Suppressor macrophage treated with lipopolysaccharide for 1 hour (primary cell): Measurements from ENCODE around the gene FGD5.
A peak's percentile ranks its signal among the peaks of the same experiment; 100 is the strongest.

Experiments
- DNase-seq, 3 donors: peaks; one replicate each; pipeline ENCODE4 v3.0.0-alpha.2; 2020 to 2022

Gene FGD5

GRCh38 chr3:14832975-14833722, 14.4 kb downstream of the FGD5 start:
- peak; percentile 26 to 51 (median 38) for DNase-seq

- no peak for DNase-seq
Observed at GRCh38 chr3:14834121-14834520, 15.4 kb downstream of the FGD5 start.

DNA sequence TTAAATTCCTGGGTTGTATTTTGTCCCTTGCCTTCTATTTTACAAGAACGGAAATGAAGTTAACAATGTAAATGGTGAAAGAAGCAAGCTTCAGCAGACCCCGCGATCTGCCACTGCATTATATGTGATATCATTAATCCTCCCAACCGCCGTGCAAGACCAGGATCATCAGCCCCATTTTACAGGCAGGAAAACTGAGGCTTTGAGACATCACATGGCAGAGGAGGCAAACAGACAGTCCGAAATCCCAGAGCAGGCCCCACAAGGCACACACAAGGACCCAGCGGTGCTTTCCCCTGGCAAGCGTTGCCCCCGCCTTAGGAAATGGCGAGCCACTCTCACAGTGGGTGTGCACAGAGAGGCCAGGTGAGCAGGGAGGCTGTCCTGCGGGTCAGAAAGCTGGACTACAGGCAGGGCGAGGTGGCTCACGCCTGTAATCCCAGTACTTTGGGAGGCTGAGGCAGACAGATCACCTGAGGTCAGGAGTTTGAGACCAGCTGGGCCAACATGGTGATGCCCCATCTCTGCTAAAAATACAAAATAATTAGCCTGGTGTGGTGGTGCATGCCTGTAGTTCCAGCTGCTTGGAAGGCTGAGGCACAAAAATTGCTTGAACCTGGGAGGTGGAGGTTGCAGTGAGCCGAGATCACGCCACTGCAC, 16.2 kb downstream of the FGD5 start:
- no peak for DNase-seq

- no peak for DNase-seq
Observed at GRCh38 chr3:14836049-14836468, 17.3 kb downstream of the FGD5 start.

DNA sequence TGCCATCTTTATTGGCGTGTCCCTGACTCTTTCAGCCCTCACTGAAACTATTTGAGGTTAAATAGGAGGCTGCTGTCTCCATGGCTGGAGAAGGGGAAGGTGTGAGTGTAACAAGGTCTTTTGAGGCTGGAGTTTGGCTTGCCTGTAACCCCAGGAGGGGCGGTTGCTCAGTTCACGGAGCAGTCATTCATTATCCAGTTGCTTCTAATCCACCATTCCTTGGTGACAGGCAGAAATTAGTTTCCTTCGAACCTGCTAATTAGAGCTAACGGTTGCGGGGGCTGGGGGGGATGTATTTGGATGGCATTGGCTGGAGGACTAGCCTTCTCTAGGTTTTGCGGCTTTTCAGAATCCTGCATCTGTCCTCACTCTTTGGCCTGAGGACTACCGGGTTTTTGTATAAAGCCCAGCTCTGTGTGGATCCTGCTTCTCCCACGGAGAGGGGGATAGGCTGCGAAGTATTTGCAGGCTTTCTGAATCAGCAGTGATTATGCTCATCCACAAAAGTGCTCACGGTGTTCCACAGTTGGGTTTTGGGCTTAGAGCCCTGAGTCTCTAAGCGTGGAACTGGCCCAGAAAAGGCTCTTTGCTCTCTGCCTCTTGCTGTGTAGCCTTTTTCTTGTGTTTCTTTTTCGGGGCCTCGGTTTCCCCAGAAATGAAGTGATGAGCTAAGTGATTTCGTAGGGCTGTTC, 18.6 kb downstream of the FGD5 start:
- no peak for DNase-seq

DNA sequence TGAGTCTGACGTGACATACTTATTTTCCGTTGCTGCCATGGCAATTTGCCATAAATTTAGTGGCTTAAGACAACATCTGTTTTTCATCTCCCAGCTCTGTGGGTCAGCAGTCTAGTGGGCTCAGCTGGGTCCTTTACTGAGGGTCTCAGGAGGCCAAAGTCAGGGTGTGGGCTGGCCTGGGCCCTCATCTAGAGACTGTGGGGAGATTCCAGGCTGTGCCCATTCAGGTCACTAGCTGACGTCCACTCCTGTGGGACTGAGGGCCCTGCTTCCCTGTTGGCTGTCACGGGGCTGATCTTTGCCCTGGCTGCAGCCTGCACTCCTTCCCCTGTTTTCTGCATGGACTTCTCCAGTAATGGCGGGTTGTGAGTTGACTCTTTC, 19.1 kb downstream of the FGD5 start:
- no peak for DNase-seq

GRCh38 chr3:14839236-14839635, 20.5 kb downstream of the FGD5 start:
- no peak for DNase-seq

DNA sequence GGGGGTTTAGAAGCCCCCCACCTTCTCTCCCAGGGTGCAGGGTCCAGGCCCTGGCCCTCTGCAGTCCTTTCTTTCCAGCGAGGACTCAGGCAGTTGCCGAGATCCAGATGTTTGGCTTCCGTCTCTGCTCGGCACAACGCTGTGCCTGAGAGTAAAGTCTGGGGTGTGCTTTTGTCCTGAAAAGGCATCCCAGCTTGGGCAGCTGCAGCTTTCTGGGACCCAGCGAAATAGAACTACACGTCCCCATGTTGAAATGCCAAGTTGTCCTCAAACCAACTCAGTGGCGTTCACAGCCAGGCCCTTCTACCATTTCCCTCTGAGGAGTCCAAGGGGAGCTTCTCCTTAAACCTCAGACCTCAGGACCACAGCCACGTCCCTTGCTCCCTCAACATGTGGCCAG, 23.1 kb downstream of the FGD5 start:
- no peak for DNase-seq

GRCh38 chr3:14842277-14842676, 23.5 kb downstream of the FGD5 start:
- DNase-seq: no peak

- no peak for DNase-seq
Observed at GRCh38 chr3:14843321-14843720, 24.6 kb downstream of the FGD5 start.

DNA sequence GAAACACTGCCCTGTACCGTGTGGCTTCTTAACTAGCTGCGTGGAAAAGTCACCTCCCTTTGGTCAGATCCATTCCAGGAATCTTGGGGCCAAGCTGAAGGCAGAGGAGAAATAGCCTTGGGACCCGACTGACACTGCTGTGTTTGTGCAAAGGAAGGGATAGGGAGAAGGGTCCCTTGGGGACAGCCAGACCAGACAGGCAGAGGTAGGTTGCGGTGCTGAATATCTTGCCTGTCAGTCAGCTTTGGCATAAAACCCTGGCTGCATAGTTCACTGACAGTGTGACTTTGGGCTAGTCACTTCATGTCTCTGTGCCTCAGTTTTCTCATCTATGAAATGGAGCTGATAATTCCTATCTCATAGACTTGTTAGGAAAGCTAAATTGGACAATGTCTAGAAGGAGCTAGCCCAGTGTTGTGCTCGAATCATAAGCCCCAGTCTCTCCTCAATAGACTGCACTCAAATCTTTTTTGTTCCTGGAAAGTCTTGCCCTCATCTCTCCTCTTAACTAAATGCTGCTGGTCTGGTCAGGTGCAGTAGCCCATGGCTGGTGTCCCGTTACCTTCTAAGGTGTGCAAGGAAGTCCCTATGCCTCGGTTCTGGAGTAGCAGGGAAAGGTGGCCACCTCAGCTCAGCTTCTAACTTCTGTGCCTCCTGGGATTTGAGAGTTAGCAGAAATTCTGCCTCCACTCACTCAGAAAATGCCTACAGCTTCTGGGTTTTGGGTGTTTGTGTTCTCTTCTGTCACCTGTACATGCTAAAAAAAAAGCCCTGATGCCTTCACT, 25.8 kb downstream of the FGD5 start:
- no peak for DNase-seq

GRCh38 chr3:14845180-14845579, 26.4 kb downstream of the FGD5 start:
- DNase-seq: no peak

- no peak for DNase-seq
Observed at GRCh38 chr3:14845826-14846225, 27.1 kb downstream of the FGD5 start.

DNA sequence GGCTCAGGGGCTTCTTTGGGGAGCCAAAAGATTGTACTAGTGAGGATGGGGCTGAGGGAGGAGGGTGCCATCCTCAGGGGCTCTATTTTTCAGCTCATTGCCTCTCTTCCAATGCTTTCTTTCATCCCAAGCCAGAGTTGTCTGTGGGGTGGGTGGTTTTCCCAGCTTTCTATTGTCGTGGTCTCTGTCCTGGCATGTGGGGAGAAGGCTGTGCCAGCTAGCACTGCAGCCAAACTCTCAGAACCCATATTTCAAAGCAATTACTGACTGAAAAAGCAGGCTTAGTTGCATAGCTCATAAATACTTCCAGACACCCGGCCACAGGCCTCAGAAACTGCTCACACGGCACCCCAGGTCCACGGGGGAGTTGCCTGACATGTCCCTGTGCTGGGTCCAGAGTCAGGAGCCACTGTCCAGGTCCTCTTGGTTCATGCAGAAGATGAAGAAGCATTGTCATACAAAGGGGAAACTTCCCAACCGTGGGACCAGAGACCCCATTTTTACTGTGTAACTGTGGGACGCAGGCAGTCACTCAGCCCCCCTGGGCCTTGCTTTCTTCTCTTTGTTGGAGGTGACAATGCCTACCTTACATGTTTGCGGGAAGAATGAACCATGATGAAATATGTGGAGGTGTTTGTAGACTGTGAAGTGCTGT, 27.6 kb downstream of the FGD5 start:
- DNase-seq: no peak

GRCh38 chr3:14847613-14848541, 29.1 kb downstream of the FGD5 start:
- DNase-seq: peak in 2 of 3 donors; percentile 20 to 31

GRCh38 chr3:14848906-14849305, 30.1 kb downstream of the FGD5 start:
- no peak for DNase-seq

DNA sequence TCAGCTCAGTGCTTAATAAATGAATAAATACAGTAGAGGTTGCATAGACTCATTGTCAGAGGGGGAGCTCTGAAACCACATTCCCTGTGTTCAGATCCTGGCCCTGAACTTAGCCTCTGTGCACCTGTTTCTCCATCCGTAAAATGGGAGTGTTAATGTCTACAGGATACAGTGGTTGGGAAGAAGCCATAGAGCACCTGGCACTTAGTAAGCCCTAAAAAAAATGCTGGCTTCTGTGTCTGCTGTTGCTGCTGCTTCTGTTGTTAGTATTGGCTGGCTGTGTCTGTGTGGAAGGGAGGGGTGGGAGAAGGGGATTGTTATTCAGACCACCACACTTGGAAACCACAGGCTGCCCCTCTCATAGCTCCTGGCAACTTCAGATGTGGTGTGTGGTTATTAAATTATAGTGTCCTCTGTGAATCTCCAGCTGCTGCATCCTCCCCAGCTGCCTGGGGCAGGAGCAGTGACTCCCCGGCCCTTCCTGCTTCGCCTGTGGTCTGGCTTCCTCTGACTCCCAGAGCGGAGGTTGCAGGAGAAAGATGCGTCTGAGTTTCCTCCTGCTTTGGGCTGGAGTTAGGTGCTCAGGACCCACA, 31.0 kb downstream of the FGD5 start:
- DNase-seq: no peak

- DNase-seq: no peak
Observed at GRCh38 chr3:14852058-14852594, 33.4 kb downstream of the FGD5 start.

- no peak for DNase-seq
Observed at GRCh38 chr3:14852717-14853116, 34.0 kb downstream of the FGD5 start.

GRCh38 chr3:14853271-14853951, 34.6 kb downstream of the FGD5 start:
- DNase-seq: no peak
